GM12878 (cell line): ENCODE results near the gene NT5E. TPM values are rescaled to one million over a fixed set of nuclear protein-coding genes. Genes with fewer than 3 reads are reported as not detected.
A peak's percentile ranks its signal among the peaks of the same experiment; 100 is the strongest.

ENCODE experiments used
- ATAC-seq: fragments of 200-7000 bp; cut with Tn5 transposase; 3 replicates; pipeline ENCODE4 v1.9.1; 2020; ENCODE audit warnings: mild to moderate bottlenecking, moderate library complexity
- BruUV-seq: library from RNA; stranded (reverse); fragments of 400-500 nt; replicated peaks from 2 replicates; lab custom pipeline; 2021; lab: Mats Ljungman, UMichigan
- CTCF ChIA-PET: fragments of 300-600 bp; sonication (Branson Sonifier 250); formaldehyde crosslinking; extraction: SDS; loops from one replicate; lab custom pipeline; 2021; ENCODE audit warnings: inconsistent platforms; lab: Yijun Ruan, JAX
- POLR2A ChIA-PET: fragments of 350-600 bp; formaldehyde crosslinking; extraction: SDS; loops from one replicate; lab custom pipeline; 2021; ENCODE audit warnings: inconsistent platforms; lab: Charles Lee
- RAD21 ChIA-PET: fragments of 300-600 bp; sonication (Branson Sonifier 250); formaldehyde crosslinking; loops from one replicate; lab custom pipeline; 2023; ENCODE audit warnings: antibody characterized with exemption; ENCODE audit not compliant: unreplicated experiment; lab: Charles Lee
- SMC1A ChIA-PET: fragments of 300-600 bp; sonication (Branson Sonifier 250); formaldehyde crosslinking; loops from one replicate; lab custom pipeline; 2023; ENCODE audit not compliant: unreplicated experiment, uncharacterized antibody; lab: Charles Lee
- DNase-seq: peaks from one replicate; pipeline ENCODE4 v3.0.0-alpha.2; 2011; ENCODE audit warnings: low read depth, low spot score
- FAIRE-seq: peaks from 3 replicates; lab custom pipeline; 2011; peaks lifted over from hg19 to GRCh38; lab: Jason Lieb, UNC
- H2AFZ ChIP-seq: 2 replicates; pipeline ENCODE4 v1.6.0; 2011; ENCODE audit warnings: low read depth, low read length, control low read depth; ENCODE audit not compliant: control insufficient read depth
- H3K27ac ChIP-seq: 2 replicates; pipeline ENCODE4 v1.5.1; 2011; ENCODE audit warnings: control low read depth; ENCODE audit not compliant: control insufficient read depth, insufficient read depth
- H3K27me3 ChIP-seq, 2 experiments: replicated peaks in 1 of 2; 2 replicates each; pipeline versions ENCODE4 v1.6.0 to v1.6.1; 2011; ENCODE audit warnings: low read length in 1 of 2; ENCODE audit not compliant: control insufficient read depth in 2 of 2, insufficient read depth in 2 of 2
- H3K36me3 ChIP-seq, 2 experiments: 2 replicates each; pipeline ENCODE4 v1.5.1; 2011; ENCODE audit warnings: low read length in 1 of 2; ENCODE audit not compliant: control insufficient read depth in 2 of 2, insufficient read depth in 2 of 2
- H3K4me1 ChIP-seq: 2 replicates; pipeline ENCODE4 v1.6.1; 2011; ENCODE audit warnings: mild to moderate bottlenecking, low read length, moderate library complexity, mixed read lengths; ENCODE audit not compliant: control insufficient read depth, insufficient read depth
- H3K4me2 ChIP-seq: 2 replicates; pipeline ENCODE4 v1.6.0; 2011; ENCODE audit warnings: control low read depth; ENCODE audit not compliant: control insufficient read depth, insufficient read depth
- H3K4me3 ChIP-seq: fragments of 200-600 bp; sonication (generic); 2 replicates; pipeline ENCODE4 v1.5.1; 2016
- H3K79me2 ChIP-seq: 2 replicates; pipeline ENCODE4 v1.6.0; 2011; ENCODE audit warnings: low read length; ENCODE audit not compliant: control insufficient read depth, insufficient read depth
- H3K9ac ChIP-seq: 2 replicates; pipeline ENCODE4 v1.8.0; 2011; ENCODE audit warnings: low read length, control low read depth, mixed read lengths; ENCODE audit not compliant: control insufficient read depth, insufficient read depth
- H3K9me3 ChIP-seq: replicated peaks from 3 replicates; pipeline ENCODE4 v1.5.1; 2011; ENCODE audit warnings: mild to moderate bottlenecking, low read length; ENCODE audit not compliant: control insufficient read depth, insufficient read depth
- H4K20me1 ChIP-seq: 2 replicates; pipeline ENCODE4 v1.6.0; 2011; ENCODE audit not compliant: control insufficient read depth, insufficient read depth
- BHLHE40 ChIP-seq, 2 experiments: fragments of 450-650 bp in 1 of 2; IDR thresholded peaks; 2 replicates each; pipeline ENCODE4 v1.6.1; 2011 to 2017; ENCODE audit warnings: low read depth in 2 of 2, borderline replicate concordance in 1 of 2, improper control_type of control experiment in 1 of 2, low read length in 1 of 2, mild to moderate bottlenecking in 1 of 2
- CBX5 ChIP-seq: sonication (generic); IDR thresholded peaks from 2 replicates; pipeline ENCODE4 v1.6.1; 2016; ENCODE audit warnings: low read depth, moderate library complexity, mild to moderate bottlenecking, inconsistent platforms
- CEBPB ChIP-seq, 2 experiments: fragments of 150-350 bp in 1 of 2; IDR thresholded peaks; 2 replicates each; pipeline ENCODE4 v1.6.1; 2012 to 2014; ENCODE audit warnings: low read depth in 2 of 2, low read length in 2 of 2, borderline replicate concordance in 1 of 2, inconsistent platforms in 1 of 2
- KAT2A ChIP-seq: conservative IDR thresholded peaks from 2 replicates; pipeline ENCODE4 v1.6.1; 2011; ENCODE audit warnings: low read depth, low read length; ENCODE audit not compliant: control insufficient read depth
- MYB ChIP-seq: fragments of 150-350 bp; IDR thresholded peaks from 2 replicates; pipeline ENCODE4 v1.6.1; 2014; ENCODE audit warnings: mild to moderate bottlenecking, low read depth, low read length, borderline replicate concordance
- PML ChIP-seq: IDR thresholded peaks from 2 replicates; pipeline ENCODE4 v1.6.1; 2012; ENCODE audit warnings: low read length, inconsistent platforms
- RAD21 ChIP-seq: IDR thresholded peaks from 2 replicates; pipeline ENCODE4 v1.6.1; 2011; ENCODE audit warnings: mild to moderate bottlenecking, low read depth, low read length, moderate library complexity; ENCODE audit not compliant: insufficient read depth
- SMC3 ChIP-seq: IDR thresholded peaks from 2 replicates; pipeline ENCODE4 v1.6.1; 2011; ENCODE audit warnings: low read length, improper control_type of control experiment, borderline replicate concordance
- ZZZ3 ChIP-seq: IDR thresholded peaks from 2 replicates; pipeline ENCODE4 v1.6.1; 2011; ENCODE audit warnings: low read depth; ENCODE audit not compliant: control insufficient read depth, insufficient read length
- WGBS: methylation state at CpG from one replicate; pipeline ENCODE4 v1.1.6; 2016; ENCODE audit warnings: low lambda C conversion rate; ENCODE audit not compliant: insufficient replicate concordance, insufficient coverage; ENCODE audit errors: missing lambda C conversion rate; 5-methylcytosine and 5-hydroxymethylcytosine counted together
- in situ Hi-C: fragments of 300-500 bp; cut with MboI; formaldehyde crosslinking; loops from 9 replicates; pipeline ENCODE4 v1.14.3; 2018; ENCODE audit warnings: mixed read lengths
- intact Hi-C: fragments of 100-400 bp; cut with micrococcal nuclease; formaldehyde crosslinking; loops from one replicate; pipeline ENCODE4 v1.14.2; 2022; ENCODE audit not compliant: unreplicated experiment
- polyA plus RNA-seq, 11 experiments: library from polyadenylated mRNA; depleted of rRNA in 4 of 11; unstranded in 6 of 11; stranded (reverse) in 5 of 11; fragments of >200 nt; fragmentation: Nextera tagmentation in 4 of 11; fragmentation: Illumina TruSeq in 1 of 11; extraction: Ambion mirVana in 4 of 11; extraction: Trizol in 1 of 11; gene quantifications; 1 replicate in 1 of 11; 2 replicates in 10 of 11; pipeline versions ENCODE4 v1.2.1 to v1.2.3, GENCODE V29; 2011 to 2016; ENCODE audit warnings: inconsistent platforms in 2 of 11, missing spikeins in 2 of 11, low read depth in 1 of 11
- total RNA-seq, 4 experiments: library from RNA; depleted of rRNA in 3 of 4; stranded (reverse); fragments of >200 nt in 3 of 4; fragmentation: Illumina TruSeq in 1 of 4; extraction: Trizol in 1 of 4; gene quantifications; 2 replicates each; pipeline versions ENCODE4 v1.2.1 to v1.2.3, GENCODE V29; 2013 to 2021

NT5E gene
- total and polyA plus RNA-seq, 10 of the 15 experiments (the other 5 are each of a cell fraction or from before 2014, with no cell fraction given) = 1.9 to 9.7 (median 7.3) TPM

- H2AFZ ChIP-seq = no peak overlapping the region
- intact Hi-C loops (no loop called here), in situ Hi-C loops (no loop called here)
- ChIA-PET POLR2A (no interaction called here), SMC1A (interaction anchor here (1.0 to 11.6 kb wide), 4 partner anchors 13 to 123 kb away, joined by 4 to 162 read pairs (median 75); partner anchors contain the start of gene NT5E), CTCF (interaction anchor here (0.5 to 12.1 kb wide), 8 partner anchors 14 to 701 kb away, joined by 3 to 188 read pairs (median 6); partner anchors contain the start of gene NT5E), RAD21 (interaction anchor here (1.4 to 2.6 kb wide), 2 partner anchors 26 to 103 kb away, joined by 5 to 15 read pairs; partner anchors contain the start of gene NT5E)
- FAIRE-seq (no peak), DNase-seq (no peak), ATAC-seq (no peak)
- H4K20me1 ChIP-seq = no peaks in the 10 kb centered on the region
- H3K4me1 ChIP-seq = no peaks in the 10 kb centered on the region
- H3K4me3 ChIP-seq = no peak overlapping the region
- H3K79me2 ChIP-seq = no peaks in the 10 kb centered on the region
- no peaks in the 10 kb centered on the region for H3K9me3 ChIP-seq
- TF ChIP-seq PML (no peak), MYB (no peak), ZZZ3 (no peak), CBX5 (no peak), KAT2A (no peak), CEBPB (IDR thresholded peaks at IDR 0.05; ENCODE audit: borderline replicate concordance in 1 of 2, low read depth in 2 of 2, low read length in 2 of 2) (no peak), BHLHE40 (IDR thresholded peaks at IDR 0.05; ENCODE audit: borderline replicate concordance in 1 of 2, low read depth in 2 of 2, low read length in 1 of 2) (no peak), SMC3 (peak; percentile 15; the same call in 1 of the 2 replicates), RAD21 (peak; percentile 14; the same call in 1 of the 2 replicates)
- H3K4me2 ChIP-seq = no peak overlapping the region
- no peaks in the 10 kb centered on the region; a peak in 1 of 4 replicates for H3K36me3 ChIP-seq
- H3K9ac ChIP-seq = no peak overlapping the region
- no TSS peak for BruUV-seq
- 80% methylated on average over 4 of the region's 4 CpGs for WGBS
- H3K27me3 ChIP-seq = no peaks in the 10 kb centered on the region
- no peak overlapping the region for H3K27ac ChIP-seq
These were observed 26.6 kb downstream of the NT5E start for GRCh38 chr6:85476532-85476931.
